GM23248 (cell line): ENCODE results near the gene KIRREL2.

Source experiments
- EZH2 ChIP-seq: fragments of 200-600 bp; sonication (generic); IDR thresholded peaks from 2 replicates; pipeline ENCODE4 v1.6.1; 2018; ENCODE audit warnings: antibody characterized with exemption, mild to moderate bottlenecking; ENCODE audit not compliant: insufficient read depth, poor library complexity, severe bottlenecking
- EZH2phosphoT487 ChIP-seq: fragments of 200-600 bp; sonication (generic); IDR thresholded peaks from 2 replicates; pipeline ENCODE4 v1.6.1; 2018; ENCODE audit warnings: antibody characterized with exemption, moderate library complexity, mild to moderate bottlenecking, low read depth; ENCODE audit not compliant: insufficient read depth

DNA sequence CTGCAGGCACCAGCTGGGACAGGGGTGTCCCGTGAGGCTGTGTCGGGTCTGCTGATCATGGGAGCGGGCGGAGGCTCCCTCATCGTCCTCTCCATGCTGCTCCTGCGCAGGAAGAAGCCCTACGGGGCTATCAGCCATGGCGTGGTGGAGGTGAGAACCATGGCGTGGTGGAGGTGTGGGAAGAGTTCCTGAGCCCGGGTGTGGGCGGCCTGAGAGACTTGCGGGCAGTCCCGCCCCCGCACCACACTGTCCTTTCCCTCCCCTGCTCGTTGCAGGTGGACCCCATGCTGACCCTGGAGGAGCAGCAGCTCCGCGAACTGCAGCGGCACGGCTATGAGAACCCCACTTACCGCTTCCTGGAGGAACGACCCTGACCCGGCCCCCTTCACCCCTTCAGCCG is 22.4 kb downstream of the KIRREL2 start:
- TF ChIP-seq EZH2phosphoT487 (no peak), EZH2 (no peak)
